NCI-H2196 treated with DMSO at 0.1 percent for 48 hours (cell line): ENCODE measurements around the gene CKB.

Experiments used
- DNase-seq: peaks from one replicate; lab custom pipeline; 2025; ENCODE audit not compliant: unreplicated experiment; lab: John Stamatoyannopoulos, UW

The CKB gene

DNA sequence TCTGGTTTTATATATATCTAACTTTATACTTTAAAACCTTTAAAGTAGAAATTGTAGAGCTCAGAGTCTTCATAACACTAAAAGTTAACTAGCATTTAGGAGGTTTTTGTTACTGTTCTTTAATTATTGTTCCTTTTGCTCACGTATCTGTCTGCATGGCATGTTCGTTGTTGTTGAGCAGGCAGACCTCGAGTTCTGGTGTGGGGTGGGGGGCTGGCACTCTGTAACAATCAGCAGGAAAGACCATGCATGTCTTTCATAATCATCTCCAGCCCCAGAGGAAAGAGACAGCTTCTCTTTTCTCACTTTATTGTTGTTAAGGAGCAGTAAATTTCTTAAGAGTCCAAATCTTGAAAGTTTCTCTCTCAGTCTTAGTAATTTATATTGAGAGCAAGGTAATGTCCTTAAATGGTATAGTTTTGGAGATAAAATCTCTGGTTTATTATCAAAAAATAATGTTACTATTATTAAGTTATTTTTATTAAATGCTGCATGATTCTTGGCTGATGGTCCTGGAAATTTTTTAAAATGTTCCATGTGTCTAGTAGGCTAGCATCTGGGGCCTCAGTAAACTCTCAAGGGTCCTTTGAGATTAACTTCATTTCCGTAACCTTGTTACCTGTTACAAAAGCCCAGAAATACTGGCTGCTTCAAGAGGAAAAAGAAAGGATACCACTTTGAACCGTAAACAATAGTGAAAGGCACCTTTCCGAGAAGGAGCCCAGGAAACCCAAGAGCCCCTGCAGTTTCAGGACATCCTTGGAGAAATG, 30.3 kb downstream of the CKB start:
- no peak for DNase-seq

DNA sequence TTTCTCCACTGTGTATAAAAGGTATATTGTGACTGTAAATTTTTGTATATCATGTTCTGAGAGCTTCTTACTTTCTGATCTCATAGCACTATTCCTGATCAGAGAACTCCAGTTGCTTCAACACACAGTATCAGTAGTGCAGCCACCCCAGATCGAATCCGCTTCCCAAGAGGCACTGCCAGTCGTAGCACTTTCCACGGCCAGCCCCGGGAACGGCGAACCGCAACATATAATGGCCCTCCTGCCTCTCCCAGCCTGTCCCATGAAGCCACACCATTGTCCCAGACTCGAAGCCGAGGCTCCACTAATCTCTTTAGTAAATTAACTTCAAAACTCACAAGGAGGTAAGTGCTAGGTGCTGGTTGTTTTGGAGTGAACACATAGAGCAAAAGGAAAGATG, 30.9 kb downstream of the CKB start:
- DNase-seq: no peak

GRCh38 chr14:103489621-103490020, 33.0 kb downstream of the CKB start:
- no peak for DNase-seq

DNA sequence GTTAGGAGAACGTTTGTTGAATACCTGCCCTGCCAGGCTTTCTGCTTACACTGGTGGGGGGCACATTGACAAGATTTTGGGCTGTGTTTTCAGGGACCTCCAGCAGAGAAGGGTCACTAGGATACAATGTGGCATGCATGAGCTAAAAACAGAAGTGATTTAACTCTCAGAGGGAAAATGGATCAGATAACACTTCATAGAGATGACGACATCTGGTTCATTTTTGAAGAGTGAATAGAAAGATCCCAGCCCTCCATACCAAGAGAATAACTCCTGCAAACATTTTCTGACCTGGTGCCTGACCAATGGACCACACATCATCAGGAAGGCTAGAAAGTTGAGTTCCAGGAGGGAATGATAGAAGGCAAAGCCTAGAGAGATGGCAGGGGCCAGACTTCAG, 33.7 kb downstream of the CKB start:
- no peak for DNase-seq

DNA sequence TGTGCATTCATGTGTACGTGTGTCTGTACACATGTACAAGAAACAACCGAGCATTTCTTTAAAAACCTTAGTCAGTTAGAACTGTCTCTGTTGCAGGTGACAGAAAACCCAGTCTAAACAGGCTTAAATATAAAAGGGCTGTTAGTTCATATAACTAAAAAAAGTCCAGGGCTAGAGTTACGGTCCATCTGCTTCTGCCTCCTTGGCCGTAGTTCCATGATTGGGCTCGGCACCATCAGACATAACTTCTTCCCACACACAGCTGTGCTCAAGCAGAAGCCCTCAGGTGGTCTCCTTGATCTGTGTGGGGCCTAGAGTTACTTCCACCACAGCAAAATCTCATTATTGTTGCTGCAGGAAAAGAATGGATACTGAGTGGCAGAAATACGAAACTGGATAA, 34.6 kb downstream of the CKB start:
- no peak for DNase-seq

GRCh38 chr14:103485504-103485903, 37.1 kb downstream of the CKB start:
- DNase-seq: no peak

- DNase-seq: peak; percentile 2
These were observed 39.0 kb downstream of the CKB start for GRCh38 chr14:103483600-103483999.

DNA sequence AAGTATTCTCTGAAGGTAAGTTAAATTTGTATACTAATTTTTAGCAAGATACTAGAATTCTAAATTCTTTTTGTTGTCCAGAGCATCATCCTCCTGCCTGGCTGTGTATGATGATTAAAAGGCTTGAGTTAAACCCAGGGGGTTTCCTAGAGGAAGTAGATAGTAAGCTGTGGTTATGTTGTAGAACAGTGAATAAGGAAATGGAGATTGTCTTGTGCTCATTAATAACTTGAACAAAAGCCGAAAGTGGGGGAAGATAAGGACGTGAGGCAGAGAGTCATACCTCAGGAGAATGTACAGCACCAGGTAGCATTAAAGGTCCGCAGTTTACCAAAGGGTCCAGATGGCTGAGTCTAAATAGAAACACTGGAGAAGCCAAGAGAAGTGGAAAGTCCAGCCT, 42.0 kb downstream of the CKB start:
- DNase-seq: no peak

DNA sequence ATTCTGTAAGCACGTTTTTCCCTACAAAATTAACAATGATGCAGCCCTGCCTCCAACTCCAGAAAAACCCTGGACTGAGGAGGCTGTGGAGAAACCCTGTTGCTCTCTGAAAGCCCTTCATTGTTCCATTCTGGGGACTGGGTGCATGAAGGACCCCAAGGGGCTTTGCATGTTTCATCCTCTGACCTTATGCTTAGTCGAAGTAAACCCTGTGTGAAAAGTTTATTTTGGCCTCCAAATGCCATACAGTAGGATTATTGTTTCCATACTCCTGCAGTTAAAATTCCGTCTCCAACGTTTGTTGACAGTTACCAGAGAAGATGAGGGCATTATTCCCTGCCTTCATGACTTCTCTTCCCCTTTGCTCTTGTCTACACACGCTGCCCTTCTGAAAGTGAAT, 46.0 kb downstream of the CKB start:
- DNase-seq: no peak

GRCh38 chr14:103476065-103476464, 46.6 kb downstream of the CKB start:
- DNase-seq: no peak

GRCh38 chr14:103474893-103475292, 47.7 kb downstream of the CKB start:
- DNase-seq: no peak

DNA sequence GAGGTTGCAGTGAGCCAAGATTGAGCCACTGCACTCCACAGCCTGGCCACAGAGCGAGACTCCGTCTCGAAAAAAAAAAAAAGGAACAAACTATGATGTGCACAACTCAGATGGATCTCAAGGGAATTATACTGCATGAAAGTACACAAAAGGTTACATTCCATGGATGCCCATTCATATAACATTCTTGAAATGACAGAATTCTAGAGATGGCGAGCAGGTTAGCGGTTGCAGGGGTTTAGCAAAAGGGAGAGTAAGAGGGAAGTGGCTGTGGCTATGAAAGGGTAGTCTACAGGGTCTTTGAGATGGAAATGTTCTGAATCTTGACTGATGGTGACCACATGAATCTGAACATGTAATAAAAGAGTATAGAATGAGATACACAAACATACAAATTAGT, 49.7 kb downstream of the CKB start:
- no peak for DNase-seq
